ENCODE results near the gene TNPO3. TPM values are rescaled to one million over a fixed set of nuclear protein-coding genes. Genes with fewer than 3 reads are reported as not detected.

The TNPO3 gene
- total RNA-seq, 2 donors from 2014 or later = 36.8 to 46.6 TPM

DNA sequence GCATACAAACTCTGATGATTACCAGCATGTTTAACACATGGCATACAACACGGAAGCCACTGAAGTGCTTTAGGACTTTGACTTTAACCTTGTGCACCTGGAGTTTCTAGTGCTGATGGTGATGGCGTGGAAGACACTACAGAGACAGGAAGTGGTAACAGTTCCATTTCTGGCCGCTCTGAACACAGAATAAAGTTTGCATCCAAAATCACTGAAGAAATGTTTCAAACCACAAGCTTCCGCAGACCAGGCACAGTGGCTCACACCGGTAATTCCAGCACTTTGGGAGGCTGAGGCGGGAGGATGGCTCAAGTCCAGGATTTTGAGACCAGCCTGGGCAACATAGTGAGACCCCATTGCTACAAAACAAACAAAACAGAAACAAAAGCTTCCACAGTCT, 40.3 kb upstream of the TNPO3 start:
- no peak overlapping the region for H3K9ac ChIP-seq (ENCODE audit: low read depth in 2 of 2, low read length in 2 of 2)
- H3K4me1 ChIP-seq = no peaks in the 10 kb centered on the region
- no peaks in the 10 kb centered on the region for H3K36me3 ChIP-seq
- no peaks in the 10 kb centered on the region for H3K27me3 ChIP-seq
- TF ChIP-seq, protein P1, sequence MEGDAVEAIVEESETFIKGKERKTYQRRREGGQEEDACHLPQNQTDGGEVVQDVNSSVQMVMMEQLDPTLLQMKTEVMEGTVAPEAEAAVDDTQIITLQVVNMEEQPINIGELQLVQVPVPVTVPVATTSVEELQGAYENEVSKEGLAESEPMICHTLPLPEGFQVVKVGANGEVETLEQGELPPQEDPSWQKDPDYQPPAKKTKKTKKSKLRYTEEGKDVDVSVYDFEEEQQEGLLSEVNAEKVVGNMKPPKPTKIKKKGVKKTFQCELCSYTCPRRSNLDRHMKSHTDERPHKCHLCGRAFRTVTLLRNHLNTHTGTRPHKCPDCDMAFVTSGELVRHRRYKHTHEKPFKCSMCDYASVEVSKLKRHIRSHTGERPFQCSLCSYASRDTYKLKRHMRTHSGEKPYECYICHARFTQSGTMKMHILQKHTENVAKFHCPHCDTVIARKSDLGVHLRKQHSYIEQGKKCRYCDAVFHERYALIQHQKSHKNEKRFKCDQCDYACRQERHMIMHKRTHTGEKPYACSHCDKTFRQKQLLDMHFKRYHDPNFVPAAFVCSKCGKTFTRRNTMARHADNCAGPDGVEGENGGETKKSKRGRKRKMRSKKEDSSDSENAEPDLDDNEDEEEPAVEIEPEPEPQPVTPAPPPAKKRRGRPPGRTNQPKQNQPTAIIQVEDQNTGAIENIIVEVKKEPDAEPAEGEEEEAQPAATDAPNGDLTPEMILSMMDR (IDR thresholded peaks at IDR 0.05) = no peak
- no peak for DNase-seq
- no peak overlapping the region for H3K4me3 ChIP-seq
- H3K27ac ChIP-seq = no peak overlapping the region
- H3K9me3 ChIP-seq = no peaks in the 10 kb centered on the region
- intact Hi-C loops (cut with DNase I) = no loop called here

DNA sequence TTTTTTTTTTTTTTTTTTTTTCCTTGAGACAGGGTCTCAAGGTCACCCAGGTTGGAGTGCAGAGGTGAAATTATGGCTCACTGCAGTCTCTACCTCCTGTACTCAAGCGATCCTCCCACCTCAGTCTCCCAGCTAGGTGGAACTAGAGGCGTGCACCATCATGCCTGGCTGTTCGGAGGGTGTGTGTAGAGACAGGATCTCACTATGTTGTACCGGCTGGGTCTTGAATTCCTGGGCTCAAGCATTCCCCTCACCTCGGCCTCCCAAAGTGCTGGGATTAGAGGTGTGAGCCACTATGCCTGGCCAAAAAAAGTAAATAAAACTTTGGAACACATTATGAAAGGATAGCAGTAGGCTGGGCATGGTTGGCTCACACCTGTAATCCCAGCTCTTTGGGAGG, 39.6 kb upstream of the TNPO3 start:
- Histone ChIP-seq H3K4me3 (no peak overlapping the region), H3K9me3 (no peaks in the 10 kb centered on the region), H3K27me3 (no peaks in the 10 kb centered on the region), H3K9ac (ENCODE audit: low read depth in 2 of 2, low read length in 2 of 2) (no peak overlapping the region), H3K4me1 (no peaks in the 10 kb centered on the region), H3K27ac (no peak overlapping the region), H3K36me3 (no peaks in the 10 kb centered on the region)
- DNase-seq = no peak
- TF ChIP-seq, protein P1 (IDR thresholded peaks at IDR 0.05) = no peak
- intact Hi-C loops (cut with DNase I) = loop anchor here (5.0 kb wide), 1 partner anchor 187 kb away; no protein-coding TSS in a partner anchor

DNA sequence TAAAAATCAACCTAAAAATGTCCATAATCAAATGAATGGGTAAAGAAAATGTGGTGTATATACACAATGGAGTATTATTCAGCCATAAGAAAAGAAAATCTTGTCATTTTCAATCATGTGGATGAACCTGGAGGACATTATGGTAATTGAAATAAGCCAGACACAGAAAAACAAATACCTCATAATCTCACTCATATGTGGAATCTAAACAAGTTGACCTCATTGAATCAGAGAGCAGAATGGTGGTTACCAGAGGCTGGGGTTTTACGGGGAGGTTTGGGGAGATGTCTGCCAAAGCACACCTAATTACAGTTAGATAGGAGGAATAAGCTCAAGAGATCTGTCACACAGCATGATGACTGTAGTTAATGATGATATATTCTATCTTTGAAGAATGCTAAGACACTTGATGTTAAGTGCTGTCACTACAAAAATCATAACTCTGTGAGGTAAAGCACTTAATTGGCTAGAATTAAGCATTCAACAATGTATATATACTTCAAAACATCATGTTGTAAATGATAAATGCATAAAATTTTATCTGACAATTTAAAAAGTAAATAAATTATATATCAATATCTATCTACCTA, 39.1 kb upstream of the TNPO3 start:
- no peak overlapping the region for H3K9ac ChIP-seq (ENCODE audit: low read depth in 2 of 2, low read length in 2 of 2)
- H3K36me3 ChIP-seq = no peaks in the 10 kb centered on the region
- H3K27ac ChIP-seq = no peak overlapping the region
- TF ChIP-seq, protein P1 (IDR thresholded peaks at IDR 0.05) = no peak
- H3K9me3 ChIP-seq = no peaks in the 10 kb centered on the region
- no peak for DNase-seq
- H3K4me3 ChIP-seq = no peak overlapping the region
- intact Hi-C loops (cut with DNase I) = loop anchor here (5.0 kb wide), 1 partner anchor 187 kb away; no protein-coding TSS in a partner anchor
- no peaks in the 10 kb centered on the region for H3K27me3 ChIP-seq
- no peaks in the 10 kb centered on the region for H3K4me1 ChIP-seq

- H3K4me1 ChIP-seq = no peaks in the 10 kb centered on the region
- H3K4me3 ChIP-seq = no peak overlapping the region
- H3K9ac ChIP-seq (ENCODE audit: low read depth in 2 of 2, low read length in 2 of 2) = no peak overlapping the region
- H3K27me3 ChIP-seq = no peaks in the 10 kb centered on the region
- H3K27ac ChIP-seq = no peak overlapping the region
- intact Hi-C loops (cut with DNase I) = loop anchor here (5.0 kb wide), 1 partner anchor 184 kb away; no protein-coding TSS in a partner anchor
- no peaks in the 10 kb centered on the region for H3K9me3 ChIP-seq
- TF ChIP-seq, protein P1 (IDR thresholded peaks at IDR 0.05) = peak; percentile 98
- H3K36me3 ChIP-seq = no peaks in the 10 kb centered on the region
- DNase-seq = peak; percentile 89
These were observed 36.6 kb upstream of the TNPO3 start for GRCh38 chr7:129091484-129092002.

DNA sequence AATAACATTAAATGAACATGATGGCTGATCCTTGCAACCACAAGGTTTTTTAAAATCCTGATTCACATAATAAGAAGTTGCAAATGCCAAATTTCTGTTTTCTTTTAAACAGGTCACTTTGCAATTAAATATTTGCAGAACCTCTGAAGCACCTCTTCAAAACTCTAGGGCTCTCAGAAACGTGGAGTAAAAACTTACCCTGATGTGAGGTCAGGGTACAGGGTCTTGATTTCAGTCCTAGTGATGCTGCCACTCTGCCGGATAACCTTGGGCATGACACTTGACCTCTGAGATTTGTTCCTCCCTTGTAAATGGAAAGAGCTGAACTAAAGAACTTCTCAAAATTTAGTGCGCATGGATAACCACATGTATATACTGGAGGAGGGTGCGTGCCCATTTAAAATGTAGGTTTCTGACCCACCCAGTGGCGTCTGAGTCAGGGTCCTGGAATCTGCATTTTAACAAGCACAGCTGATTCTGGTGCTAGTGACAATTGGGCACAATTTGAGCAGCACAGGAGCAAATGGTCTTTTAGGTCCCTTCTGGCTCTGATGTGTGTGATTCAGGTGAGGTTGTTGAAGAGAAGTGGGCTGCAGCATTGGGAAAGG, 35.5 kb upstream of the TNPO3 start:
- Histone ChIP-seq H3K27me3 (no peaks in the 10 kb centered on the region), H3K9ac (ENCODE audit: low read depth in 2 of 2, low read length in 2 of 2) (no peak overlapping the region), H3K36me3 (no peaks in the 10 kb centered on the region), H3K4me3 (no peak overlapping the region), H3K4me1 (no peaks in the 10 kb centered on the region), H3K9me3 (no peaks in the 10 kb centered on the region), H3K27ac (no peak overlapping the region)
- intact Hi-C loops (cut with DNase I) = loop anchor here (5.0 kb wide), 1 partner anchor 183 kb away; no protein-coding TSS in a partner anchor
- TF ChIP-seq, protein P1 (IDR thresholded peaks at IDR 0.05) = no peak
- no peak for DNase-seq
